ENCODE results near the gene SYCE1L.

DNA sequence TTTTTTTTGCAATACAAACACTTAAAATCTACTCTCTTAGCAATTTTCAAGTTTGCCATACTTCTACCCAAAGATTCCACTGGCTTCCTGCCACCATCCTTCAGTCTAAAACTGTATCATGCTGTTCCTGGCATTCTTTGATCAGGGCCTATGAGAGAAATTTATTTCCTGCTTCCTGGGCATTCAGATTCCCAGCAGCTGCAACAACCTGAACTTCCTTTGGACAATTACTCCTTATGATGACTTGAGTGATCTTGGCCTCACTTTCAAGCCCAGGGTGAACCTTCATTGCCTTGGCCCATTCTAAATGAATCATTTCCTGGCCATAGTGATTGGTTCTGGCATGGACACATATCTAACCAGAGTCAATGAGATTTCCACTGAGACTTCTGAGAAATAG lies 26.3 kb upstream of the SYCE1L start:
- TF ChIP-seq POLR2A (IDR thresholded peaks at IDR 0.05): no peak
- no peak for TF ChIP-seq CTCF (IDR thresholded peaks at IDR 0.05)
- no peak for TF ChIP-seq EP300 (IDR thresholded peaks at IDR 0.05)

All from gastroesophageal sphincter (tissue), 3 donors.